K562 (cell line): Measurements from ENCODE around the gene TRAF3IP3. TPM values are rescaled to one million over a fixed set of nuclear protein-coding genes. Genes with fewer than 3 reads are reported as not detected.

Experiments used
- FOXA1 ChIP-seq: fragments of 450-650 bp; IDR thresholded peaks from 2 replicates; pipeline ENCODE4 v1.6.1; 2016; ENCODE audit warnings: mild to moderate bottlenecking, borderline replicate concordance
- FOXO4 ChIP-seq: fragments of 450-650 bp; formaldehyde crosslinking; IDR thresholded peaks from 2 replicates; pipeline ENCODE4 v1.4.0; 2020; ENCODE audit warnings: mild to moderate bottlenecking, moderate library complexity
- ZNF133 ChIP-seq: fragments of 250-450 bp; sonication (Bioruptor Pico); IDR thresholded peaks from 2 replicates; pipeline ENCODE4 v1.4.0; 2020; ENCODE audit warnings: mild to moderate bottlenecking
- ZNF274 ChIP-seq: IDR thresholded peaks from 2 replicates; pipeline ENCODE4 v1.6.1; 2011; ENCODE audit warnings: low read depth, mild to moderate bottlenecking, low read length, moderate library complexity, borderline replicate concordance
- polyA plus RNA-seq, 8 experiments: library from polyadenylated mRNA; depleted of rRNA in 4 of 8; stranded (reverse) in 5 of 8; unstranded in 3 of 8; fragments of >200 nt; fragmentation: Nextera tagmentation in 2 of 8; fragmentation: Illumina TruSeq in 1 of 8; extraction: Ambion mirVana in 2 of 8; extraction: Trizol in 1 of 8; gene quantifications; 2 replicates each; pipeline versions ENCODE4 v1.2.1 to v1.2.3, GENCODE V29; 2011 to 2014; ENCODE audit warnings: inconsistent platforms in 1 of 8, missing spikeins in 1 of 8
- total RNA-seq, 7 experiments: library from RNA; depleted of rRNA in 6 of 7; stranded (reverse); fragments of >200 nt in 6 of 7; fragmentation: Illumina TruSeq in 2 of 7; extraction: Trizol in 2 of 7; gene quantifications; 2 replicates each; pipeline versions ENCODE4 v1.2.1 to v1.2.3, GENCODE V29; 2011 to 2021; ENCODE audit warnings: low replicate concordance in 1 of 7
- TF ChIP-seq, protein P1 (sequence below): fragments of 450-650 bp; IDR thresholded peaks from 2 replicates; pipeline ENCODE4 v1.6.1; 2017; ENCODE audit warnings: antibody characterized with exemption, mild to moderate bottlenecking
- TF ChIP-seq, protein P2 (sequence below): fragments of 250-450 bp; sonication (Bioruptor Pico); IDR thresholded peaks from 2 replicates; pipeline ENCODE4 v1.4.0; 2020; ENCODE audit warnings: mild to moderate bottlenecking, moderate library complexity

TRAF3IP3 gene
- total and polyA plus RNA-seq, 9 of the 15 experiments (the other 6 are each of a cell fraction or from before 2014, with no cell fraction given), result 0.06 to 1.1 (median 0.31) TPM

GRCh38 chr1:209785592-209785991, 29.7 kb downstream of the TRAF3IP3 start (continued):
- TF ChIP-seq, protein P1, sequence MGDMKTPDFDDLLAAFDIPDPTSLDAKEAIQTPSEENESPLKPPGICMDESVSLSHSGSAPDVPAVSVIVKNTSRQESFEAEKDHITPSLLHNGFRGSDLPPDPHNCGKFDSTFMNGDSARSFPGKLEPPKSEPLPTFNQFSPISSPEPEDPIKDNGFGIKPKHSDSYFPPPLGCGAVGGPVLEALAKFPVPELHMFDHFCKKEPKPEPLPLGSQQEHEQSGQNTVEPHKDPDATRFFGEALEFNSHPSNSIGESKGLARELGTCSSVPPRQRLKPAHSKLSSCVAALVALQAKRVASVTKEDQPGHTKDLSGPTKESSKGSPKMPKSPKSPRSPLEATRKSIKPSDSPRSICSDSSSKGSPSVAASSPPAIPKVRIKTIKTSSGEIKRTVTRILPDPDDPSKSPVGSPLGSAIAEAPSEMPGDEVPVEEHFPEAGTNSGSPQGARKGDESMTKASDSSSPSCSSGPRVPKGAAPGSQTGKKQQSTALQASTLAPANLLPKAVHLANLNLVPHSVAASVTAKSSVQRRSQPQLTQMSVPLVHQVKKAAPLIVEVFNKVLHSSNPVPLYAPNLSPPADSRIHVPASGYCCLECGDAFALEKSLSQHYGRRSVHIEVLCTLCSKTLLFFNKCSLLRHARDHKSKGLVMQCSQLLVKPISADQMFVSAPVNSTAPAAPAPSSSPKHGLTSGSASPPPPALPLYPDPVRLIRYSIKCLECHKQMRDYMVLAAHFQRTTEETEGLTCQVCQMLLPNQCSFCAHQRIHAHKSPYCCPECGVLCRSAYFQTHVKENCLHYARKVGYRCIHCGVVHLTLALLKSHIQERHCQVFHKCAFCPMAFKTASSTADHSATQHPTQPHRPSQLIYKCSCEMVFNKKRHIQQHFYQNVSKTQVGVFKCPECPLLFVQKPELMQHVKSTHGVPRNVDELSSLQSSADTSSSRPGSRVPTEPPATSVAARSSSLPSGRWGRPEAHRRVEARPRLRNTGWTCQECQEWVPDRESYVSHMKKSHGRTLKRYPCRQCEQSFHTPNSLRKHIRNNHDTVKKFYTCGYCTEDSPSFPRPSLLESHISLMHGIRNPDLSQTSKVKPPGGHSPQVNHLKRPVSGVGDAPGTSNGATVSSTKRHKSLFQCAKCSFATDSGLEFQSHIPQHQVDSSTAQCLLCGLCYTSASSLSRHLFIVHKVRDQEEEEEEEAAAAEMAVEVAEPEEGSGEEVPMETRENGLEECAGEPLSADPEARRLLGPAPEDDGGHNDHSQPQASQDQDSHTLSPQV, result no peak
- no peak for TF ChIP-seq ZNF133 (CRISPR knock-in tag)
- no peak for TF ChIP-seq ZNF274
- TF ChIP-seq FOXO4 (CRISPR knock-in tag), result no peak
- TF ChIP-seq, protein P2, sequence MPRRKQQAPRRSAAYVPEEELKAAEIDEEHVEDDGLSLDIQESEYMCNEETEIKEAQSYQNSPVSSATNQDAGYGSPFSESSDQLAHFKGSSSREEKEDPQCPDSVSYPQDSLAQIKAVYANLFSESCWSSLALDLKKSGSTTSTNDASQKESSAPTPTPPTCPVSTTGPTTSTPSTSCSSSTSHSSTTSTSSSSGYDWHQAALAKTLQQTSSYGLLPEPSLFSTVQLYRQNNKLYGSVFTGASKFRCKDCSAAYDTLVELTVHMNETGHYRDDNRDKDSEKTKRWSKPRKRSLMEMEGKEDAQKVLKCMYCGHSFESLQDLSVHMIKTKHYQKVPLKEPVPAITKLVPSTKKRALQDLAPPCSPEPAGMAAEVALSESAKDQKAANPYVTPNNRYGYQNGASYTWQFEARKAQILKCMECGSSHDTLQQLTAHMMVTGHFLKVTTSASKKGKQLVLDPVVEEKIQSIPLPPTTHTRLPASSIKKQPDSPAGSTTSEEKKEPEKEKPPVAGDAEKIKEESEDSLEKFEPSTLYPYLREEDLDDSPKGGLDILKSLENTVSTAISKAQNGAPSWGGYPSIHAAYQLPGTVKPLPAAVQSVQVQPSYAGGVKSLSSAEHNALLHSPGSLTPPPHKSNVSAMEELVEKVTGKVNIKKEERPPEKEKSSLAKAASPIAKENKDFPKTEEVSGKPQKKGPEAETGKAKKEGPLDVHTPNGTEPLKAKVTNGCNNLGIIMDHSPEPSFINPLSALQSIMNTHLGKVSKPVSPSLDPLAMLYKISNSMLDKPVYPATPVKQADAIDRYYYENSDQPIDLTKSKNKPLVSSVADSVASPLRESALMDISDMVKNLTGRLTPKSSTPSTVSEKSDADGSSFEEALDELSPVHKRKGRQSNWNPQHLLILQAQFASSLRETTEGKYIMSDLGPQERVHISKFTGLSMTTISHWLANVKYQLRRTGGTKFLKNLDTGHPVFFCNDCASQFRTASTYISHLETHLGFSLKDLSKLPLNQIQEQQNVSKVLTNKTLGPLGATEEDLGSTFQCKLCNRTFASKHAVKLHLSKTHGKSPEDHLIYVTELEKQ (CRISPR knock-in tag), result no peak
- TF ChIP-seq FOXA1, result no peak
